ENCODE data around the gene TEKTIP1. TPM values are rescaled to one million over a fixed set of nuclear protein-coding genes. Genes with fewer than 3 reads are reported as not detected.

TEKTIP1 gene
- total RNA-seq, 6 donors from 2014 or later: 1.6 to 7.3 (median 6.2) TPM; not detected in 3

GRCh38 chr19:3547301-3547731 is 8.3 kb downstream of the TEKTIP1 start:
- WGBS, 2 donors: 44 to 89% methylated on average over 2 to 13 of the region's 15 CpGs
- TF ChIP-seq EP300 (IDR thresholded peaks at IDR 0.05): no peak
- peak; percentile 38 to 63 (median 58) for TF ChIP-seq CTCF (IDR thresholded peaks at IDR 0.05)
- Histone ChIP-seq H3K36me3 (peaks cover 0 to 44% (median 29%) of the 10 kb centered on the region in 4 donors), H3K4me1 (peaks cover 0 to 25% (median 0%) of the 10 kb centered on the region in 4 donors), H3K27me3 (no peaks in the 10 kb centered on the region), H3K27ac (peak overlapping the region in 1 of 4 donors; percentile 26), H3K4me3 (no peak overlapping the region), H3K9me3 (no peaks in the 10 kb centered on the region)
- DNase-seq: peak in 1 of 2 donors; percentile 67
- peak in 1 of 2 donors; percentile 4 for ATAC-seq (ENCODE audit: low FRiP score in 2 of 2)

- Histone ChIP-seq H3K4me1 (peaks cover 0 to 30% (median 0%) of the 10 kb centered on the region in 4 donors), H3K36me3 (peaks cover 0 to 44% (median 29%) of the 10 kb centered on the region in 4 donors), H3K27ac (peak overlapping the region in 2 of 4 donors; percentile 26 to 47), H3K4me3 (no peak overlapping the region), H3K27me3 (no peaks in the 10 kb centered on the region), H3K9me3 (no peaks in the 10 kb centered on the region)
- TF ChIP-seq POLR2AphosphoS5 (IDR thresholded peaks at IDR 0.05) (no peak), EP300 (IDR thresholded peaks at IDR 0.05) (no peak)
- DNase-seq (peak in 1 of 2 donors; percentile 79), ATAC-seq (ENCODE audit: low FRiP score in 2 of 2) (no peak)
- WGBS, 2 donors: 80 to 98% methylated on average over 1 to 15 of the region's 36 CpGs
These were observed 8.9 kb downstream of the TEKTIP1 start for GRCh38 chr19:3547767-3548282.

- Histone ChIP-seq H3K36me3 (peaks cover 0 to 38% (median 27%) of the 10 kb centered on the region in 4 donors), H3K4me1 (peaks cover under 1 to 37% (median 3%) of the 10 kb centered on the region in 4 donors), H3K27me3 (no peaks in the 10 kb centered on the region), H3K9me3 (no peaks in the 10 kb centered on the region), H3K4me3 (no peak overlapping the region), H3K27ac (peak overlapping the region in 2 of 4 donors; percentile 15 to 47)
- DNase-seq (peak; percentile 63 to 65), ATAC-seq (ENCODE audit: low FRiP score in 2 of 2) (no peak)
- no peak for TF ChIP-seq POLR2AphosphoS5 (IDR thresholded peaks at IDR 0.05)
- no peak for TF ChIP-seq CTCF (IDR thresholded peaks at IDR 0.05)
- no peak for TF ChIP-seq POLR2A (IDR thresholded peaks at IDR 0.05)
- TF ChIP-seq EP300 (IDR thresholded peaks at IDR 0.05): no peak
- WGBS, 2 donors: 80 to 86% methylated on average over 9 to 11 of the region's 14 CpGs
These were observed 9.6 kb downstream of the TEKTIP1 start for GRCh38 chr19:3548606-3549005.

GRCh38 chr19:3549816-3550215 is 10.8 kb downstream of the TEKTIP1 start:
- Histone ChIP-seq H3K4me3 (no peak overlapping the region), H3K36me3 (peaks cover 0 to 26% (median 19%) of the 10 kb centered on the region in 4 donors), H3K9me3 (no peaks in the 10 kb centered on the region), H3K27ac (no peak overlapping the region), H3K4me1 (peaks cover 9 to 49% (median 14%) of the 10 kb centered on the region in 4 donors), H3K27me3 (no peaks in the 10 kb centered on the region)
- ATAC-seq (ENCODE audit: low FRiP score in 2 of 2) (no peak), DNase-seq (no peak)
- 86 to 94% methylated on average over 6 to 10 of the region's 10 CpGs for WGBS, 2 donors
- TF ChIP-seq EP300 (IDR thresholded peaks at IDR 0.05) (no peak), POLR2A (IDR thresholded peaks at IDR 0.05) (no peak), POLR2AphosphoS5 (IDR thresholded peaks at IDR 0.05) (no peak), CTCF (IDR thresholded peaks at IDR 0.05) (no peak)

GRCh38 chr19:3550947-3551791 is 12.2 kb downstream of the TEKTIP1 start:
- DNase-seq (no peak), ATAC-seq (ENCODE audit: low FRiP score in 2 of 2) (no peak)
- H3K4me3 ChIP-seq: no peak overlapping the region
- H3K36me3 ChIP-seq: peaks cover 0 to 20% (median 11%) of the 10 kb centered on the region in 4 donors
- WGBS, 2 donors: 90 to 93% methylated on average over 29 to 30 of the region's 34 CpGs
- no peak overlapping the region for H3K27ac ChIP-seq
- TF ChIP-seq CTCF (IDR thresholded peaks at IDR 0.05) (no peak), EP300 (IDR thresholded peaks at IDR 0.05) (no peak), POLR2A (IDR thresholded peaks at IDR 0.05) (no peak), POLR2AphosphoS5 (IDR thresholded peaks at IDR 0.05) (no peak)
- H3K27me3 ChIP-seq: no peaks in the 10 kb centered on the region
- peaks cover 19 to 58% (median 28%) of the 10 kb centered on the region in 4 donors for H3K4me1 ChIP-seq
- no peaks in the 10 kb centered on the region for H3K9me3 ChIP-seq

Measured in upper lobe of left lung (tissue), 6 donors.